Cardiac ventricle fibroblast (primary cell): ENCODE data around the gene RGS8. TPM values are rescaled to one million over a fixed set of nuclear protein-coding genes. Genes with fewer than 3 reads are reported as not detected.

Source experiments
- total RNA-seq: library from RNA; depleted of rRNA; stranded (reverse); fragments of >200 nt; gene quantifications from 2 replicates; pipeline ENCODE4 v1.2.3, GENCODE V29; 2015

Gene RGS8, protein sequence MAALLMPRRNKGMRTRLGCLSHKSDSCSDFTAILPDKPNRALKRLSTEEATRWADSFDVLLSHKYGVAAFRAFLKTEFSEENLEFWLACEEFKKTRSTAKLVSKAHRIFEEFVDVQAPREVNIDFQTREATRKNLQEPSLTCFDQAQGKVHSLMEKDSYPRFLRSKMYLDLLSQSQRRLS
- total RNA-seq = not detected in 2 replicates

DNA sequence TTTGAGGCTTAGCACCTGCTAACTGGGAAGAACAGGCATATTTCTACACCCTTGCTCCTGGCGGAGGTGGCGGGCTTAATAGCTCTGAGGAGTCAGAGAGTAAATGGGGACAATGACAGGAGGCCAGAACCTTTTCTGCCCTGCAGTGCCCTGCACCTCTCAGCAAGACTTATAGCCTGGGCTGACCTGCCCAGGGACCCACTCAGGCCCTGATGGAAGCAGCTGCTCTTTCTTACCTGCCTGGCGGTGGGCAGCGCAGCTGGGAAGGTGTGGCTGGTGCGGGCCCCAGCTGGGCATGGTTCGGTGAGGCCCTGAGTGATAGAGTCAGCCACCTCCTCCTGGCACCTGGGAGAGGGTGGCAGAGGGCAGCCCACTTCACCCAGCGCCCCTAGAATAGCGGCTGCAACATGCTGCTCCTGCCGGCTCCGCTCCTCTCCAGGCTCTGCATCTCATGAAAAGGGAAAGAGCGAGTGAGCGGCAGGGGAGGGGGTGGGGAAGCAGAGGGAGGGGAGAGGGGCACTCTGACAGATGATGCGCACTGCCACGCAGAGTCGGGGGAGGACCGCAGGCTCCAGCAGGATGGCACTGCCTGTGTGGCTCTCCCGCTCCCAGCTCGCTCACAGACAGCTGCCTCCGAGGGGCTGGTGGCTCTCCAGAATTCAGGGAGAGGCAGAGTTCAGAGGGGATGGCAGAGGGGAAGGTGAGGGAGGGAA, at the start of gene RGS8:
Gene RGS8 (minus strand): TSS at position 472 of the 713 bp plus-strand sequence. CDS start 14,938 bp downstream, outside the sequence.

Other genes starting within 250 kb of the RGS8 start
- not detected in 2 replicates for gene RGSL1, start 234.4 kb downstream of the RGS8 start, total RNA-seq
- gene RNASEL, start 95.3 kb downstream of the RGS8 start, total RNA-seq = 8.2 and 11.9 TPM in 2 replicates
- gene RGS16, start 80.2 kb downstream of the RGS8 start, total RNA-seq = 0.10 and 0.25 TPM in 2 replicates
- gene NPL, start 105.2 kb upstream of the RGS8 start, total RNA-seq = 2.4 and 2.6 TPM in 2 replicates
- gene DHX9, start 154.8 kb upstream of the RGS8 start, total RNA-seq = 58.9 and 61.4 TPM in 2 replicates